HG02885 (cell line): ENCODE data around the gene FRY.

Experiments used
- ATAC-seq: cut with Tn5 transposase; IDR thresholded peaks from one replicate; pipeline ENCODE4 v1.9.1; 2021; ENCODE audit warnings: mild to moderate bottlenecking; ENCODE audit not compliant: unreplicated experiment, poor library complexity

The FRY gene

GRCh38 chr13:32075170-32075851 lies 43.7 kb downstream of the FRY start:
- no peak for ATAC-seq

GRCh38 chr13:32079587-32079986 lies 48.0 kb downstream of the FRY start:
- no peak for ATAC-seq

- no peak for ATAC-seq
These were observed 48.8 kb downstream of the FRY start for GRCh38 chr13:32080328-32080744.

GRCh38 chr13:32081591-32081990 lies 50.0 kb downstream of the FRY start:
- no peak for ATAC-seq

- ATAC-seq: no peak
These were observed 54.8 kb downstream of the FRY start for GRCh38 chr13:32086366-32086765.

- no peak for ATAC-seq
These were observed 55.3 kb downstream of the FRY start for GRCh38 chr13:32086791-32087441.

DNA sequence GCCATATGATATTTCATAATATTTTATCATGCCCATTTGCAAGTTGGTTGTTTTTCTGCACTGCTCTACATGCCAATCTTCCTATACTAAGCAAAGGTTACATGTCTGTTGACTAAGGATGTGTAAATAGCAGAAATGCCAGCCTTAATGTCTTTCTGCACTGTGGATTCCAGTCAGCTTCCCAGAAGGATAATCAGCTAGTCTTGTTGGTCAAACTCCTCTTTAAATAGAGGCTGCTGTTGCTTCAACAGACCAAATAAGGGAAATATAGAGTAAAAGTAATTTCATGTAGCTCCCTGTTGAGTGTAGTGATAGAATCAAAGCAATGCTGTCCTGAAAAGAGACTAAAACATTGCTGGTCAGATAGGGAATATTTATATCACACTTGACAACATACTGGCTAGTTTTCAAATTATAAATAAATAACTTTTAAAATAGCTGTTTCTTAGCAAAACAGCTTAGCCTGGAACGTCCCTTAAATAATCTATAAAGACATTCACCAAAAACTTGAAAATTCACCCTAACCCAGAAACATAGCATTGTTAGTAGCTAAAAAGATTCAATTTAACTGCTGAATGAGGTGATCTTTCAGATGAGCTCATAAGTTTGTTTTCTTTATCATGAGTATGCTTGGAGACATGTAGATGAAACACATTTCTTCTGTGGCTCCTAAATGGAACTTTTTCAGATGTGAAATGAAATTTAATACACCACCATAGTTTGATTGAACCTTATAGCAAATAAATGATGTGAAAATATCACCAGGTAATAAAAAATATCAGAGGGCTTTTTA lies 56.6 kb downstream of the FRY start:
- ATAC-seq: no peak

DNA sequence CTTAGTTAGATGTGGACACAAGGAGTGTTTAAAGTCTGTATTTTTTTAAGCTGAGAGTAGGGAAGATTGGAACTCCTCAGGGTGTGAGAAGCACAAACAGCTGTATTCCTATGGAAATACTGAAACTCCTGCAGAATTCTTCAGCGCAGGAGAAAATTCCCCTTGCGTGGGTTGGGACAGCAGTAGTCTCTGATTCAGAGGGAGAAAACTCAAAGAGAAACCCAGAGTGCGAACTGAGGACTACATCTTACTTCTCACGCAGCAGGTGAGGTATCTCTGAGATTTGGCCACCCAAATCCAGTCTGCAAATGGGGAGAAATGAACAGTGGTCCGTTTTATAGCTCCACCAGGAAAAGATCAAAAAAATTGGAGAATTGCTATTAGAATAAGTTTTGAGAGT lies 60.9 kb downstream of the FRY start:
- ATAC-seq: no peak

DNA sequence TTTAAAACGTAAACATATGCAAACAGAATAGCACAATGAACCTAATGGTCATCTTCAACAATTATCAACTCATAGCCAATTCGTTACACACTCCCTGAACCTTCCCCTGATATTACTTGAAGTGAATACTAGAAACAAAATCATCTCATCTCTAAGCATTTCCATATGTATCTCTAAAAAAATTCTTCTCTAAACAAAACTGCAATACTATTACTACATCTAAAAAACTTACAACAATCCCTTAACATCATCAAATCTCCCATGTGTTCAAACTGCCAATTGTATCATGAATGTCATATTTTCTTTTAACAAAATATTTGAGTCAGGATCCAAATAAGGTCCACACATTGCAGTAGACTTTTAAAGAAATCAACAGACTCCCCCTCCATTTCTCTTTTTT lies 61.4 kb downstream of the FRY start:
- no peak for ATAC-seq

DNA sequence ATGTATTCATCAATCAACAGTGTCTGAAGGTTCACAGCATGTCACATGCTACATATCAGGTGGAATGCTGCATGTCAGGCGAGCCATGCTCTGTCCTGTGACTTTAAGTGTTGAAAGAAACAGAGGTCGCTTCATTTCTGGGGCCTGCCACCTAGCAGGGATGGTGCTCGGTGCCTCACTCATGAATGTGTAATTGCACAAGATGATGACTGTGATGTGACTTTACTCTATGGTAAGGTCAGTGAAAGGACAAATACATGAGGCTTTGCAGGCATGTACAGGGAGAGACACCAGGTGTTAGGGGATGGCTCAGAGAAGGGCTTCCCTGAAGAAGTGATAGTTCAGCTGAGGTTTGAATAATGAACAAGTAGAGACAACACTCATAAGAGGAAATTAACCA lies 66.7 kb downstream of the FRY start:
- ATAC-seq: no peak

DNA sequence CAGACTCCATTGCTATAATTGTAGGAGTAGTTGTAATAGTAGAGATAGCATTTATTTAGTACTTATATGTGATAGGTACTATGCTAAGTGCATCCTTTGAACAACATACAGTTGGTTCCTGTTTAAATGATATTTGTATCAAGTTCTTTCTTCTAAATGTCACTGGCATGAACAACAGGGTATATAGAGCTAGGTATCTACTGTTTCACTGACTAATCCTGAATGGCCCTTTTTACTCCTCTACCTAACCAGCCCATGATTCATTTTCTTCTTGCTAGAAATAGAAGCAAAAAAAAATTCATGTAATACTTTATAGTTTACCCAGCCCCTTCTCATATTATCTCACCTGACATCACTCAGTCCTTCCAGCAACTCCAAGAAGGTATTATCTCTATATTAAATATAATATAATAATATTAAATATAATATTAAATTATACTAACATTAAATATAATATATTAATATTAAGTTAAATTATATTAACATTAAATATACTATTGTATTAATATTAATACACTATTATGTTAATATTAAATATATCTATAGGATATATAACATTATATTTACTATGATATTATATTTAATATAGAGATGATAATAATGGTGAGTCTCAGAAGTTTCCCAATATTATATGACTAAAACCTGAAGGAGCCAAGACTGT lies 74.2 kb downstream of the FRY start:
- ATAC-seq: no peak

DNA sequence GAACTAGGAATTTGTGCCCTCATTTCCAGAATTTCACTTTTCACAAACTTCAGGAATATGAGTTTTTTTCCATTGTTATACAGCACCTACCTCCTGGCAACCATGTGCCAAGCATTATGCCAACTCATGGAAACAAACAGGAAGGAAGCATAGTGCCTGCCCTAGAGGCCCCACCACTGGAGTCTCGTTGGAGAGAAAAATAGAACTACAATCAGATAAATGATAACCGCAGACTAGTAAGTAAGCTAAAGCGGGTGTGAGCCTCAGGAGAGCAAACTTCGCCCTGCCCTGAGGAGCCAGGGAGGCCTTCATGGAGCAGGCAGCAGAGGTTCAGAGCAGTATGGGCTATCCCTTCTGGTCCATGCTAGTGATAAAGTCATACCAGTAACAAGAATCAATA lies 75.9 kb downstream of the FRY start:
- ATAC-seq: no peak

- no peak for ATAC-seq
These were observed 76.4 kb downstream of the FRY start for GRCh38 chr13:32107973-32108372.

GRCh38 chr13:32113532-32113931 lies 82.0 kb downstream of the FRY start:
- ATAC-seq: no peak

GRCh38 chr13:32114284-32114950 lies 82.8 kb downstream of the FRY start:
- ATAC-seq: no peak

DNA sequence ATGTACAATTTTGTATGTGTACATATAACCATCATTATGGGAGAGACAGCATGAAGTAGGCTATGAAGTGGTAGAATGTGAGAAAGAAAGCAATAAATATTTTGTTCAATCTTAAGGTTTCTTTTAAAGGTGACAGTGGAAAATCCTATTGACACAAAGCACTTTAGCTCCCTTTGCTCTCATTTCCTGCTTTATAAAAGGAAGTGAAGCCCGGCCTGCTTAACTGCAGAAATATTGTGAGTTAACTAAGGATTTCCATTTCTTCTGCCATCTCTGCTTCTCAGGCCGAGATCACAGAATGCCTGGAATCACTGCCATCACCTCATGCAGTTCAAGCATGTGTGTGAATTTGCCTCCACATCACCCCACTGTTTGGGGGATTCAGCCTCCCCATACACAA lies 83.5 kb downstream of the FRY start:
- ATAC-seq: peak; percentile 43

DNA sequence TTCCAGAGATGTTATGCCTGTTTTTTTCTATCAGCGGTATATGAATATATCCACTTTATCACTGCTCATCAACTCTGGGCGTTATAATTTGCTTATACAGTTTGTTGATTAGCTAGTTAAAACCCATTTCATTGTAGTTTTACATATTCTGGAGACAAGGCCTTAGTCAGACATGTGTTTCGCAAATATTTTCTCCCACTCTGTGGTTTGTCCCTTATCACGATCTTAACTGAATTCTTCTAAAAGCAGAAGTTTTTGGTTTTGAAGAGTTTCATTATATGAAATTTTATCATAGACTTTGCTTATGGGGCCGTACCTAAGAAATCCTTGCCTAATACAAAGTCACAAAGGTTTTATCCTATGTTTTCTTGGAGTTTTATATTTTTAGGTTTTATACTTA lies 84.6 kb downstream of the FRY start:
- peak; percentile 47 for ATAC-seq

- ATAC-seq: no peak
These were observed 85.4 kb downstream of the FRY start for GRCh38 chr13:32117001-32117400.

DNA sequence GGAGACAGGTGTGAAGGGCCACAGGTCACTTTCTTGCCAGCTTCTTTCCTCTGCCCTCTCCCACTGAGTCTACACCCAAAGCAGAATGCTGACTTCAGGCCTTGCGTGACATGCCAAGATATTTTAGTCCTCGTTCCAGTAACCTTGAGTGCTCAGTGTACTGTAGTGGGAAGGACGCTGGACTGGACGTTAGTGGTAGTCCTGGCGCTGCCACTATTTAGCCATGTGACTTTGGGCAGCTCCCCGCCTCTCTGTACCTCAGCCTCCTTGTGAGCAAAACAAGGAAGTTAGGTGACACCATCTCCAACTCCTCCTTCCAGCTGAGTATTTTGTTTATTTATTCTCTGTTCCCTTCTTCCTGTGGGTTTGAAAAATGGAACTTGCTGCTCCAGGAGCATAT lies 86.1 kb downstream of the FRY start:
- ATAC-seq: no peak

DNA sequence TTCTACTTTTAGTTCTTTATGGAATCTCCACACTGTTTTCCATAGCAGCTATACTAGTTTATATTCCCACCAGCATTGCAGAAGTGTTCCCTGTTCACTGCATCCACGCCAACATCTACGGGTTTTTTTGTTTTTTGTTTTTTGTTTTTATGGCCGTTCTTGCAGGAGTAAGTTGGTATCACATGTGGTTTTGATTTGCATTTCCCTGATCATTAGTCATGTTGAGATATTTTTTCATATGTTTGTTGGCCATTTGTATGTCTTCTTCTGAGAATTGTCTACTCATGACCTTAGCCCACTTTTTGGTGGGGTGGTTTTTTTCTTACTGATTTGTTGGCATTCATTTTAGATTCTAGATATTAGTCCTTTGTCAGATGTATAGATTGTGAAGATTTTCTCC lies 89.7 kb downstream of the FRY start:
- ATAC-seq: no peak
